HG03196 (cell line): ENCODE measurements around the gene TTC28.
"Not testable (repeated sequence)": the region's sequence is repeated elsewhere in the genome, so short reads cannot be mapped to it uniquely, and the experiment has no call there.

ENCODE experiments used
- ATAC-seq: cut with Tn5 transposase; IDR thresholded peaks from one replicate; pipeline ENCODE4 v1.9.1; 2021; ENCODE audit not compliant: unreplicated experiment

The TTC28 gene

GRCh38 chr22:28369854-28370253 is 309.8 kb downstream of the TTC28 start:
- no peak for ATAC-seq

- no peak for ATAC-seq
Measured at GRCh38 chr22:28366856-28367255, 312.8 kb downstream of the TTC28 start.

DNA sequence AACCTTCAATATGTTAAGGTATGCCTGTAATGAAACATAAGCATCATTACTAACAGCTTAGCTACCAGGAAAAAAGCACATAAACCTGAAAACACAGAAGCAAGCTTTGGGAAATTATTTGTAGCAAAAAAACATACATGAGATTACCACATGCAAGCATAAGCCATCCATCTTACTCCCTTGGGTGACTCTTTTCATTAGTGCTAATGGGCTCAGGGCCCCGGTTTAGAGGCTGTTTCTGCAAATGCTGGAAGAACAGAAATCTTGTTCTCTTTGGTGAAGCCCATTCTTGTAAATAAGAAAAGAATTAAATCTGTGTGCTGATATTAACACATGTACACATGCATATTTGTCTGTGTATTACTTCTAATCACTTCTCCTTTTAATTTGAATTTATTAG is 314.3 kb downstream of the TTC28 start:
- ATAC-seq: no peak

DNA sequence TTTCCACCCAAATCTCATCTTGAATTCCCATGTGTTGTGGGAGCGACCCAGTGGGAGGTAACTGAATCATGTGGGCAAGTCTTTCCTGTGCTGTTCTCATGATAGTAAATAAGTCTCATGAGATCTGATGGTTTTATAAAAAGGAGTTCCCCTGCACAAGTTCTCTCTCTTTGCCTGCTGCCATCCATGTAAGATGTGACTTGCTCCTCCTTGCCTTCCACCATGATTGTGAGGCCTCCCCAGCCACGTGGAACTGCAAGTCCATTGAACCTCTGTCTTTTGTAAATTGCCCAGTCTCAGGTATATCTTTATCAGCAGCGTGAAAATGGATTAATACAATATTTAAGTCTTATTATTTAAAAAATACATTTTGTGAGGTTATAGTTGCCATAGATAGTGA is 315.5 kb downstream of the TTC28 start:
- ATAC-seq: not testable (repeated sequence)

GRCh38 chr22:28360939-28361338 is 318.7 kb downstream of the TTC28 start:
- ATAC-seq: no peak

GRCh38 chr22:28358312-28358711 is 321.3 kb downstream of the TTC28 start:
- no peak for ATAC-seq

DNA sequence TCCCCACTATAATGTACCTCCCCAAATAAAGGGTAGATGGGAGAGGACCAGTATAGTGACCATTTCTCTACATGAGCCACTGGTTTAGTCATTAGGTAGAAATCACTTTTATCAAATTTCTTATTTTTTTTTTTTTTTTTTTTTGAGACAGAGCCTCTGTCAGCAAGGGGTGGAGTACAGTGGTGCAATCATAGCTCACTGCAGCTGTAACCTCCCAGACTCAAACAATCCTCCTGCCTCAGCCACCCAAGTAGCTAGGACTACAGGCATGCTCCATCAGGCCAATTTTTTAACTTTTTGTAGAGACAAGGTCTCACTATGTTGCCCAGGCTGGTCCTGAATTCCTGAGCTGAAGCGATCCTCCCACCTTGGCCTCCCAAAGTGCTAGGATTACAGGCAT is 322.4 kb downstream of the TTC28 start:
- ATAC-seq: no peak

- no peak for ATAC-seq
Measured at GRCh38 chr22:28351476-28351875, 328.2 kb downstream of the TTC28 start.

GRCh38 chr22:28348613-28349609 is 330.7 kb downstream of the TTC28 start:
- no peak for ATAC-seq

DNA sequence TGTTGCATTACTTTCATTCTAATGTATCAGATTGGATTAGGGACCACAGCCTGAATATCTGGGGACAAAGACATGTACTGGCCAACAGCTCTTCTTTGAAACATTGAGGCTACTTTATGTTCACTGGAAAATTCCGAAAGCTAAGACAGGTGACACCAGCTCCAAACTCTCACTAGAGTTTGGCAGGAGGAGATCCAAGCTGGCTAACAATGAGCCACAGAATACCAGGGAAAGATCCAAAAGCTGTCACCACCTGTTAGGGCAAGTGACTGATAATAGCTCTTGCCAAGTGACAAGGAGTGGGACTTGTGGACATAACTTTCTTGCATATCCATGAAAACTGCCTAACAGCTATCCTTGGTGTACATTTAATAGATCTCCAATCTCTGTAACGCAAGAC is 333.3 kb downstream of the TTC28 start:
- ATAC-seq: no peak

- no peak for ATAC-seq
Measured at GRCh38 chr22:28344918-28345703, 334.5 kb downstream of the TTC28 start.

GRCh38 chr22:28341001-28341400 is 338.6 kb downstream of the TTC28 start:
- ATAC-seq: no peak

- ATAC-seq: no peak
Measured at GRCh38 chr22:28333088-28333487, 346.6 kb downstream of the TTC28 start.

DNA sequence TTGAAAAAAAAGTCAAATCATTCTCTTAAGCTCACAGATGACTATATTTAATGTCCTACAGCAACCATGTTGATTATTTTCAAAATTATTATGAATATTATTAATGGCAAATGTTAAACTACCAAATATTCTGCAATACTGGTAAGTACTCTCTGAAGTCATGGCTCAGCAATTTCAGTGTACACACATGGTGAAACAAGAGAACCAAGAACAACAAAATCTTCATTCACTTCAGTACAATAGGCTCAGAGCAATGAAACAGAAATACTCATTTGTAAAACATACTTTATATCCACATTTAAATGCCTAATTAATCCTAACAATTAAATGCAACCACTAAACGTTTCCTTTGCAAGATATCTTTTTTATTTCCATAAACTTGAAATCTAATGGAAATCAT is 347.2 kb downstream of the TTC28 start:
- no peak for ATAC-seq

- no peak for ATAC-seq
Measured at GRCh38 chr22:28331695-28332094, 347.9 kb downstream of the TTC28 start.

DNA sequence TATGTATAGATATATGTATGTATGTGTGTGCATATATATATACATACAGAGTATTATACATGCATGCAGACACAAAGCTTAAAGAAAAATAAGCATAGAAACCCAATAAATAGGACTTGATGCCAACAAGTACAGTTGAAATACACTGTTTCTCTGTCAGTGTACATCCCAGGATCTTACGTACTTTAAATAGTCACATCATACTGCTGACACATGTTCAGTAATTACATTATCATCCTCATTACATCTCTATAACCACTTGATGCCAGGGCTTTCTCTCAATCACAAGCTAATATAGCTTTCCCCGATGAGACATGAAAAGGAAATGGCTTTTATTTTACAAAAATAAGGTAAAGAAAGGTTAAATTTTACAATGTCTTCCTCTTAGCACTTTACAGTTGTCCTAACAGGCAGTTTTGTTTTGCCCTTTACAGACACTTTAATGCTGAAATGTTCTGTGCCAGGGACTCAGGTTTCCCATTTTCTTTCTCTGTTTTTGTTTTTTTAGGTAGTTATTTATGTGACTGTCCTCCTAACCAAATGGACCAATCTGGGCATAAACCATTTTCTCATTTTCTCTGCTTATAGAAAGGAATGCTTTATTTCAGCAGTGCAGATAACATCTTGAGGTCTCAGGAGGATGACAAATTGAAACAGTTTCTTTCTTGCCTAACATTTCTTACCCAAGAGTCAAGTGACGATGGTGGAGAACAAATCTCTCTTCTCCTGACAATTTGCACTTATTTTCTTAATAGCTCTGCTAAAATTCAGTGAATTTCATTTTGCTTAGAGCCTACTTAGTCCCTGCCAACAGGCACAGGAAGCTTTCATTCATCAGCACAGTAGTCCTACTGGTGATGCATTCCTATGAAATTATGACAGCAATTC is 350.2 kb downstream of the TTC28 start:
- ATAC-seq: no peak

- no peak for ATAC-seq
Measured at GRCh38 chr22:28328756-28329155, 350.9 kb downstream of the TTC28 start.

GRCh38 chr22:28316014-28316413 is 363.6 kb downstream of the TTC28 start:
- no peak for ATAC-seq

- ATAC-seq: no peak
Measured at GRCh38 chr22:28314959-28315358, 364.7 kb downstream of the TTC28 start.

- no peak for ATAC-seq
Measured at GRCh38 chr22:28310299-28310698, 369.3 kb downstream of the TTC28 start.

DNA sequence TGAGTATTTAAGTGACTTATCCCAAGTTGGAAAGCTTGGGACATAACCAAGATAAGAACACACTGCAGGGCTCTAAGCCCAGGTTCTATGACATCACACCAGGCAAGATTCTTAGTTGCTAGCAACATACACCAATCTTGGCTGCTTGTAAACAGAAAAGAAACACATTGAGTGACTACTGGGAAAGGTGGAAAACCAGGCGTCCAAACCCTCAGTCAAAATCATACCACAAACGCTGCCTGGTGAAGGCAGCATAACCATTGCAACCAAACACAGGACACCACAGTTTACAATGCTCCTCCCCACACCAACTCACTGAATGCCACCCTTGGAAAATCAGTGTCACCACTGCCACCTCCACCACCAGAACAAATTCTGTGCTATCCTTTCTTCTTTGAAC is 379.9 kb downstream of the TTC28 start:
- no peak for ATAC-seq
